ENCODE data around the gene LDHA. TPM values are rescaled to one million over a fixed set of nuclear protein-coding genes. Genes with fewer than 3 reads are reported as not detected.

The LDHA gene
- total RNA-seq, 3 donors from 2014 or later (not counting 1 experiment from before 2014, with no cell fraction given) = 217 to 275 (median 228) TPM

GRCh38 chr11:18457450-18457849 is 63.1 kb downstream of the LDHA start:
- H3K4me3 ChIP-seq (ENCODE audit: low read length) = no peak overlapping the region
- Mint-ChIP-seq H3K27ac (no peak overlapping the region), H3K9me3 (no peaks in the 10 kb centered on the region), H3K4me3 (no peak overlapping the region), H3K36me3 (no peaks in the 10 kb centered on the region), H3K4me1 (peaks cover 0 to 6% of the 10 kb centered on the region in 2 donors), H3K27me3 (ENCODE audit: low read depth in 2 of 2) (no peaks in the 10 kb centered on the region)
- 64% methylated on average over 3 of the region's 3 CpGs for WGBS (ENCODE audit: insufficient coverage)
- ATAC-seq = no peak
- no peak for TF ChIP-seq CTCF (IDR thresholded peaks at IDR 0.05)
- no peaks in the 10 kb centered on the region for H3K9me3 ChIP-seq (ENCODE audit: control insufficient read depth, insufficient read depth, low read length)
- no peak for DNase-seq
- no peaks in the 10 kb centered on the region for H3K27me3 ChIP-seq (ENCODE audit: control insufficient read depth, insufficient read depth, low read length)
- H3K4me1 ChIP-seq (ENCODE audit: control insufficient read depth, insufficient read depth, low read length) = no peaks in the 10 kb centered on the region
- no peak overlapping the region for H3K27ac ChIP-seq (ENCODE audit: low read length)
- intact Hi-C loops (cut with micrococcal nuclease) = no loop called here
- H3K36me3 ChIP-seq (ENCODE audit: control insufficient read depth, insufficient read depth, low read length) = no peaks in the 10 kb centered on the region

Other genes starting within 250 kb of the LDHA start
- not detected for gene MRGPRX4, start 221.7 kb upstream of the LDHA start, total RNA-seq
- under 1 TPM in 1 of 3 donors, not detected in 2; 0.54 TPM for gene SAA4, start 157.8 kb upstream of the LDHA start, total RNA-seq
- gene SAA2, start 145.9 kb upstream of the LDHA start, total RNA-seq = not detected
- gene SAA1, start 128.3 kb upstream of the LDHA start, total RNA-seq = not detected
- gene HPS5, start 72.4 kb upstream of the LDHA start, total RNA-seq = 10 to 100 TPM; 11.5 to 14.5 (median 14.0) TPM
- gene GTF2H1, start 72.0 kb upstream of the LDHA start, total RNA-seq = 10 to 100 TPM; 18.4 to 31.5 (median 22.4) TPM
- gene LDHC, start 17.8 kb downstream of the LDHA start, total RNA-seq = not detected
- gene LDHAL6A, start 61.3 kb downstream of the LDHA start, total RNA-seq = under 1 TPM; 0.15 to 0.82 (median 0.72) TPM
- 10 to 100 TPM; 22.7 to 35.2 (median 23.0) TPM for gene TSG101, start 132.4 kb downstream of the LDHA start, total RNA-seq
- 10 to 100 TPM; 13.6 to 17.8 (median 15.6) TPM for gene UEVLD, start 194.2 kb downstream of the LDHA start, total RNA-seq
- gene MISFA, start 205.2 kb downstream of the LDHA start, total RNA-seq = 1 to 10 TPM; 2.2 to 3.5 (median 2.2) TPM
- 10 to 100 TPM; 58.6 to 62.5 (median 62.0) TPM for gene SPTY2D1, start 239.8 kb downstream of the LDHA start, total RNA-seq